ENCODE data around the gene KMT2D.

The KMT2D gene

DNA sequence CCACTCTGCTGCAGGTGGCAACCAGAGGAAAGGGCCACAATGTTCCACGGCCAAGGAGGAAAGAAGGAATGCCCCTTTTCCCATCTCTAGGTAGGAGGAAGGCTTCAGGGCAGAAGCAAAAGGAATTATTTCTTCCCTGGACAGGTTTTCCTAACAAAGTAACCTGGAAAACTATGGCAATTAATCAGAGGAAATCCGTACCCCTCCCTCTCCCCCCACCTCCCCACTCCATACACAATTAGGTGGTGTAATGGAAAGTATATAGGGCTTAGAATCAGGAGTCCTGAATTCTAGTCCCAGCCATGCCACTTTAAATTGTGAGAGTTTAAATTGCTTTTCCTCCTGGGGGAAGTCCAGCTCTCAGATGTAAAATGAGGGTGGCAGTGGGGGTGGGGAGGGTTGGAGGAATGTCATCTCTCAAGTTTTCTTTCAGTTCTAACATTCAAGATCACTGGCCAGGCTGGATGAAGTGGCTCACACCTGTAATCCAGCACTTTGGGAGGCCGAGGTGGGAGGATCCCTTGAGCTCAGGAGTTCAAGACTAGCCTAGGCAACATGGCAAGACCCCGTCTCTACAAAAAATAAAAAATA, 32.3 kb upstream of the KMT2D start:
- no peak overlapping the region for H3K4me3 ChIP-seq (ENCODE audit: control insufficient read depth, low read depth, low read length)
- DNase-seq (ENCODE audit: low read depth): no peak
- TF ChIP-seq, protein P1, sequence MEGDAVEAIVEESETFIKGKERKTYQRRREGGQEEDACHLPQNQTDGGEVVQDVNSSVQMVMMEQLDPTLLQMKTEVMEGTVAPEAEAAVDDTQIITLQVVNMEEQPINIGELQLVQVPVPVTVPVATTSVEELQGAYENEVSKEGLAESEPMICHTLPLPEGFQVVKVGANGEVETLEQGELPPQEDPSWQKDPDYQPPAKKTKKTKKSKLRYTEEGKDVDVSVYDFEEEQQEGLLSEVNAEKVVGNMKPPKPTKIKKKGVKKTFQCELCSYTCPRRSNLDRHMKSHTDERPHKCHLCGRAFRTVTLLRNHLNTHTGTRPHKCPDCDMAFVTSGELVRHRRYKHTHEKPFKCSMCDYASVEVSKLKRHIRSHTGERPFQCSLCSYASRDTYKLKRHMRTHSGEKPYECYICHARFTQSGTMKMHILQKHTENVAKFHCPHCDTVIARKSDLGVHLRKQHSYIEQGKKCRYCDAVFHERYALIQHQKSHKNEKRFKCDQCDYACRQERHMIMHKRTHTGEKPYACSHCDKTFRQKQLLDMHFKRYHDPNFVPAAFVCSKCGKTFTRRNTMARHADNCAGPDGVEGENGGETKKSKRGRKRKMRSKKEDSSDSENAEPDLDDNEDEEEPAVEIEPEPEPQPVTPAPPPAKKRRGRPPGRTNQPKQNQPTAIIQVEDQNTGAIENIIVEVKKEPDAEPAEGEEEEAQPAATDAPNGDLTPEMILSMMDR (IDR thresholded peaks at IDR 0.05; ENCODE audit: control insufficient read depth, insufficient read depth, low read depth, low read length, missing control alignments): no peak

DNA sequence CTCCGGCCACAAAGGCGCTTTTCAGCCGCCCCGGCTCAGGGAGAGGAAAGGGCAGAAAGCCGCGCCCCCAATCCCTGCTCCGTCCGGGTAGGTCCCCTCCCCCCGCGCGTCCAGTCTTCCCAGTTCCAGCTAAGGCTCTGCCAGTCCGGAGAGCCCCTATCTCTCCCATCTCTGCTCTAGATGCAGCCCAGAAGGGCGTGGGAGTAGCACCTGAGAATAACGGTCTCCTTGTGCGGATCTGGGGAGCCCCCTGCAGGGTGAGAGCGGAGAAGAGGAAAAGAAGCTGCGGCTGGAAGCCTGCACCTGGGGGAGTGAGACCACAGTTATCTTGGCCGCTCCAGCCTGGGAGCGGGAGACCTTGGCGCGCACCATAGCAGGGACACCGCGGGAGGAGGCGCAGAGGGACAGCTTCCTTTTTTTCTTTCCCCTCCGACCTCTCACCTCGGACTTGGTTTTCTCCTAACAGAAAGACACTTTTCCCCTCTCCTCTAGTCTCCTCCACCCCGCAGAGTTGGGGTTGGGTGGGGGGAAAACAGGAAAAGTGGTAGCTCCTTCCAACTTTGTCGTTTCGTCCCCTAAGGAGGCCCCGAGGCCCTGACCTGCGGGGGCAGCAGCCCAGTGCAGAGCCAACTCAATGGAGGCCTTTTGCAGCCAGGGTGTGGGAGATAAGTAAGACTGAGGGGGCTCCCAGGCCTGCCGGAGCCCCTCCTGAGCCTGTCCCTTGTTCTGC, 31.7 kb upstream of the KMT2D start:
- peak overlapping the region; percentile 28 for H3K4me3 ChIP-seq (ENCODE audit: control insufficient read depth, low read depth, low read length)
- TF ChIP-seq, protein P1 (IDR thresholded peaks at IDR 0.05; ENCODE audit: control insufficient read depth, insufficient read depth, low read depth, low read length, missing control alignments): peak; percentile 46
- no peak for DNase-seq (ENCODE audit: low read depth)

DNA sequence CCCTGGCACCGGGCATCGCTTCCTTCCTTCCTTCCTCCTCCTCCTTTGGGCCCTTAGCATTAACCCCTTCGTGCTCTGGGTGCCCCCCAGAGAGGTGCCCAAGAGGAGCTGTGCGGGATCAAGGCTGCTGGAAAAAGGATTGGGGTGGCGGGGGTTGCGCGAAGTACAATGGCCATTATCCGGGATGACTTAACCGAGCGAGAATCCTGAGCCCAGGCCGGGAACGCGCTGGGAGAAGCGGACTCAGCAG, 31.2 kb upstream of the KMT2D start:
- DNase-seq (ENCODE audit: low read depth): no peak
- TF ChIP-seq, protein P1 (IDR thresholded peaks at IDR 0.05; ENCODE audit: control insufficient read depth, insufficient read depth, low read depth, low read length, missing control alignments): no peak
- peak overlapping the region; percentile 28 for H3K4me3 ChIP-seq (ENCODE audit: control insufficient read depth, low read depth, low read length)

DNA sequence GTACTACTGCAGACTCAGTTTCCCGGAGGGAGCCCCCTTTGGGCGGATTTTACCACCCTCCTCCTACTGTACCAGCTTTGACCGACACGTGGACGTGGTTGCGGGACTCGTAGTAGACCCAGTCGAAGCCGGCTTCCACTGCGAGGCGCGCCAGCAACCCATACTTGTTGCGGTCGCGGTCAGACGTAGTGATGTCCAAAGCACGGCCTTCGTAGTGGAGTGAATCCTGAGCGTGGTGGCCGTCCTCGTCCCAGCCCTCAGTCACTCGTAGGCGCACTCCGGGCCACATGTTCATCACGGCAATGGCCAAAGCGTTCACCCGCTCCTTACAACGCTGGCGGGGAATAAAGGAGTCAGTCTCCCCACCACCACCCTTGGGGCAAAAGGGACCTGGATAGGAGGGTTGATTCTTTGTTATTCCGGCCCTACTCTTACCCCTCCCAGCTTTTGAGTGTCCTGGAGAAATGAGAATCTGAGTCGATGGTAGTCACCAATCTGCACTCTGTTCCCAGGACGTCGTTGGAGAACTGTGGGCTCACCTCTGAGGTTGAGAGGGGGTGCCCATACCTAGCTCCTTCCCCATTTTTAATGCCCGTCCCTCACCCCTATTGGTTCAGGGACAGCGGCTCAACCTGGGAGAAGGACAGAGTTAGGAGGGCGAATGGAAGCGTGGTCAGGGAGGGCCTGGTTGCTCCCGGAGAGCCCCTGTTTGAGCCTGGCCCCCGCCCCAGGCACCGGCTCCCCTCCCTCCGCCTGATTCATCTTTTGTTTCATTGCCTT, 30.7 kb upstream of the KMT2D start:
- TF ChIP-seq, protein P1 (IDR thresholded peaks at IDR 0.05; ENCODE audit: control insufficient read depth, insufficient read depth, low read depth, low read length, missing control alignments): no peak
- H3K4me3 ChIP-seq (ENCODE audit: control insufficient read depth, low read depth, low read length): no peak overlapping the region
- no peak for DNase-seq (ENCODE audit: low read depth)

DNA sequence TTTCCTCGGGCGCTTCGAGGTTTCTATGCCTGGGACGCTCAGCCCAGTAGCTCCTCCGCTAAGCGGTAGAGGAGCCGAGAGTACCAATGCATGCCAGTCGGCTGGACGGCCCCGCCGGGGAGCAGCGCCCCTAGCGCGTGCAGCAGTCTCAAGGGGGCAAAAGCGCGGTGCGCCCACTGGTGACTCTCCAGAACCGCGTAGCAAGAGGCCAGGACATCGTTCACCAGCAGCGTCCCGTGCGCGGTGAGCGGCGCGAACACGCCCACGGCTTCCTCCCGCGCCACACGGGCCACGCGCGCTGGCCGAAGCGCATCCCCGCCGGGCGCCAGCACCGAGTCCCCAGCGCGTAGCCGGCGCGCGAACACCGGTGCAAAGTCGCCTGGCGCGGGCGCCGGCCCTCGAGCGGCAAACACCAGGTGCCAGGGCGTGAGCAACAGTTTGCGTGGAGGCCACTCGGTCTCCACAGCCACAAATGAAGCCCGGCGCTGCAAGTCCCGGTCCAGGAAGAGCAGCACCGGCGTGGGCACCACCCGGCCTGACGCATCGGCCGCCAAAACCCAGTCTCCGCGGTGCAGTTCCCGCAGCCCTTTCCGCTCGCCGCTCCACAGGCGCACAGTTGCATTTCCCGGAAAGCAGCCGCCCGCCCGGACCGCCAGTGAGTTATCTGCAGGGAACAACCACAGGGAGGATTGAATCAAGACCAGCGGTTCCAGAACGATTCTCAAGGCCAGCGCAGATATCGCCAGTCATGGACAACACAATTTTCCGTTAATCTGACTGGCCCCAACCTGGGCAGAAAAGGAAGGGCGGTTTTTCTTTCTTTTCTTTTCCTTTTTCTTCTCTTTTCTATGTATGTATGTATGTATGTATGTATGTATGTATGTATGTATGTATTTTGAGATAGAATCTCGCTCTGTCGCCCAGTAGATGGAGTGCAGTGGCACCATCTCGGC, 29.5 kb upstream of the KMT2D start:
- H3K4me3 ChIP-seq (ENCODE audit: control insufficient read depth, low read depth, low read length): peak overlapping the region; percentile 36
- TF ChIP-seq, protein P1 (IDR thresholded peaks at IDR 0.05; ENCODE audit: control insufficient read depth, insufficient read depth, low read depth, low read length, missing control alignments): peak; percentile 24
- DNase-seq (ENCODE audit: low read depth): no peak

DNA sequence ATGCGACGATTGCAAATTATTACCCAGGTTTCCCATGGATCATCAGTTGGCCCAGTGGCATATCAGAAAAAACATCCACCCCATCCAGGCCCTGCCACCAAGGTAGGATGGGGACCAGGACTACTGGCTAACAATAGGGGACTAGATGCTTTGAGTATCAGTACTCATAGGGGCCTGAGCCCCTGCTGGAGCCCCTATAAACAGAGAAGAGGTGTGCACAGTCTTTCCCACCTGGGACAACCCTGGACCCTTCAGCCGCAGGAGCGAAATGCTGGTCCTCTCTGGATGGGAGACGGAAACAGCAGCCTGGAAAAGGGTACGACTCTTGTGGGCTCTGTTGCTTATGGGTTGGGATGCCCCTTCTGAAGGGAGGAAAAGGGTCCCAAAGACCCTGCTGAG, 28.3 kb upstream of the KMT2D start:
- TF ChIP-seq, protein P1 (IDR thresholded peaks at IDR 0.05; ENCODE audit: control insufficient read depth, insufficient read depth, low read depth, low read length, missing control alignments): no peak
- DNase-seq (ENCODE audit: low read depth): no peak
- H3K4me3 ChIP-seq (ENCODE audit: control insufficient read depth, low read depth, low read length): no peak overlapping the region
